H1 (cell line): ENCODE data around the gene SPATA33. TPM values are rescaled to one million over a fixed set of nuclear protein-coding genes. Genes with fewer than 3 reads are reported as not detected.

Experiments used
- CTCF ChIA-PET: fragments of 300-600 bp; sonication (Branson Sonifier 250); formaldehyde crosslinking; loops from one replicate; lab custom pipeline; 2021; ENCODE audit not compliant: partially characterized antibody; lab: Charles Lee
- POLR2A ChIA-PET: fragments of 300-600 bp; sonication (Branson Sonifier 250); formaldehyde crosslinking; loops from one replicate; lab custom pipeline; 2021; ENCODE audit warnings: inconsistent platforms; ENCODE audit not compliant: partially characterized antibody; lab: Charles Lee
- DNase-seq, 2 experiments: peaks; one replicate each; pipeline versions ENCODE4 v3.0.0 to v3.0.0-alpha.2; 2010 to 2022; ENCODE audit warnings: low spot score in 2 of 2, low read depth in 1 of 2, mixed read lengths in 1 of 2
- FAIRE-seq: peaks from 2 replicates; lab custom pipeline; 2011; peaks lifted over from hg19 to GRCh38; lab: Jason Lieb, UNC
- H2AFZ ChIP-seq: 2 replicates; pipeline ENCODE4 v1.8.1; 2012; ENCODE audit warnings: low read length, inconsistent platforms
- H2AK5ac ChIP-seq: 2 replicates; pipeline ENCODE4 v1.6.1; 2013; ENCODE audit warnings: low read depth, low read length
- H2BK120ac ChIP-seq: replicated peaks from 2 replicates; pipeline ENCODE3; 2013; ENCODE audit warnings: low read depth, low read length, inconsistent platforms
- H2BK12ac ChIP-seq: 2 replicates; pipeline ENCODE4 v1.6.1; 2013; ENCODE audit warnings: low read depth, low read length
- H2BK15ac ChIP-seq: 2 replicates; pipeline ENCODE4 v1.6.1; 2013; ENCODE audit warnings: low read length
- H2BK20ac ChIP-seq: 2 replicates; pipeline ENCODE4 v1.6.1; 2013; ENCODE audit warnings: low read length
- H2BK5ac ChIP-seq: 2 replicates; pipeline ENCODE4 v1.6.1; 2013; ENCODE audit warnings: low read depth, low read length
- H3K14ac ChIP-seq: 2 replicates; pipeline ENCODE4 v1.6.1; 2013; ENCODE audit warnings: inconsistent platforms; ENCODE audit not compliant: insufficient read length
- H3K18ac ChIP-seq: 2 replicates; pipeline ENCODE4 v1.6.1; 2013; ENCODE audit warnings: low read length; ENCODE audit errors: extremely low read depth
- H3K23ac ChIP-seq: 2 replicates; pipeline ENCODE4 v1.6.1; 2013; ENCODE audit warnings: inconsistent platforms; ENCODE audit not compliant: insufficient read length
- H3K23me2 ChIP-seq: 2 replicates; pipeline ENCODE4 v1.6.1; 2013; ENCODE audit warnings: low read depth, low read length
- H3K27ac ChIP-seq: 2 replicates; pipeline ENCODE4 v1.6.1; 2011; ENCODE audit warnings: low read depth, low read length, inconsistent platforms
- H3K27me3 ChIP-seq, 4 experiments: replicated peaks in 1 of 4; 1 replicate in 1 of 4; 2 replicates in 3 of 4; pipeline versions ENCODE4 v1.6.1 to v1.8.1; 2011 to 2013; ENCODE audit warnings: low read length in 3 of 4, mild to moderate bottlenecking in 3 of 4, inconsistent platforms in 2 of 4, mixed read lengths in 2 of 4, moderate library complexity in 1 of 4; ENCODE audit not compliant: control insufficient read depth in 3 of 4, insufficient read depth in 3 of 4; ENCODE audit errors: extremely low read depth in 1 of 4
- H3K36me3 ChIP-seq, 4 experiments: 2 replicates each; pipeline versions ENCODE4 v1.6.1 to v1.8.1; 2011 to 2013; ENCODE audit warnings: mild to moderate bottlenecking in 4 of 4, low read length in 3 of 4, moderate library complexity in 2 of 4, control low read depth in 1 of 4, inconsistent platforms in 1 of 4; ENCODE audit not compliant: insufficient read depth in 4 of 4, control insufficient read depth in 2 of 4
- H3K4ac ChIP-seq: replicated peaks from 2 replicates; pipeline ENCODE3; 2013; ENCODE audit warnings: low read length, low read depth, mixed read lengths, inconsistent platforms; ENCODE audit not compliant: insufficient read length
- H3K4me1 ChIP-seq, 4 experiments: replicated peaks in 1 of 4; 1 replicate in 1 of 4; 2 replicates in 3 of 4; pipeline versions ENCODE4 v1.6.1 to v1.8.1; 2011 to 2013; ENCODE audit warnings: low read length in 3 of 4, inconsistent platforms in 2 of 4, mixed read lengths in 1 of 4; ENCODE audit not compliant: insufficient read depth in 4 of 4, control insufficient read depth in 3 of 4
- H3K4me2 ChIP-seq, 2 experiments: 2 replicates each; pipeline versions ENCODE4 v1.6.1 to v1.8.1; 2011 to 2013; ENCODE audit warnings: low read depth in 2 of 2, low read length in 2 of 2, control low read depth in 1 of 2, inconsistent platforms in 1 of 2, mild to moderate bottlenecking in 1 of 2; ENCODE audit not compliant: insufficient read depth in 1 of 2
- H3K4me3 ChIP-seq, 4 experiments: fragments of 200-600, 300-600 bp in 1 of 4; sonication (generic), shearing (Covaris generic), sonication (Bioruptor Twin) in 1 of 4; 2 replicates each; pipeline versions ENCODE4 v1.5.1 to v1.8.1; 2011 to 2016; ENCODE audit warnings: low read length in 4 of 4, low read depth in 3 of 4, control low read depth in 2 of 4, inconsistent platforms in 2 of 4, mild to moderate bottlenecking in 2 of 4, mixed read lengths in 1 of 4, moderate library complexity in 1 of 4; ENCODE audit not compliant: insufficient read depth in 2 of 4; ENCODE audit errors: extremely low read depth in 1 of 4
- H3K56ac ChIP-seq: replicated peaks from 2 replicates; pipeline ENCODE3; 2013; ENCODE audit warnings: low read depth, mild to moderate bottlenecking, mixed read lengths, low read length, inconsistent platforms; ENCODE audit not compliant: insufficient read length
- H3K79me1 ChIP-seq: 2 replicates; pipeline ENCODE4 v1.6.1; 2013; ENCODE audit warnings: low read depth, low read length, control low read depth
- H3K79me2 ChIP-seq, 2 experiments: 2 replicates each; pipeline versions ENCODE4 v1.6.1 to v1.8.1; 2012 to 2013; ENCODE audit warnings: low read length in 2 of 2, mild to moderate bottlenecking in 2 of 2, inconsistent platforms in 1 of 2; ENCODE audit not compliant: insufficient read depth in 2 of 2, control insufficient read depth in 1 of 2
- H3K9ac ChIP-seq, 4 experiments: replicated peaks in 1 of 4; 1 replicate in 1 of 4; 2 replicates in 3 of 4; pipeline versions ENCODE4 v1.6.1 to v1.8.1; 2011 to 2013; ENCODE audit warnings: low read depth in 3 of 4, low read length in 3 of 4, control low read depth in 2 of 4, mild to moderate bottlenecking in 2 of 4, moderate library complexity in 2 of 4, inconsistent platforms in 1 of 4; ENCODE audit errors: extremely low read depth in 1 of 4
- H3K9me3 ChIP-seq, 2 experiments: 2 replicates each; pipeline versions ENCODE4 v1.6.1 to v1.8.1; 2012 to 2013; ENCODE audit warnings: mild to moderate bottlenecking in 2 of 2, moderate library complexity in 2 of 2, control low read depth in 1 of 2, inconsistent platforms in 1 of 2, low read depth in 1 of 2, low read length in 1 of 2, mixed read lengths in 1 of 2; ENCODE audit not compliant: insufficient read depth in 2 of 2
- H4K20me1 ChIP-seq, 2 experiments: replicated peaks in 1 of 2; 2 replicates each; pipeline versions ENCODE3 to v1.8.1; 2011 to 2013; ENCODE audit warnings: inconsistent platforms in 2 of 2, low read length in 2 of 2, mild to moderate bottlenecking in 1 of 2; ENCODE audit not compliant: insufficient read depth in 2 of 2, control insufficient read depth in 1 of 2
- H4K5ac ChIP-seq: 2 replicates; pipeline ENCODE4 v1.6.1; 2013; ENCODE audit warnings: low read length, low read depth, mixed read lengths, inconsistent platforms; ENCODE audit not compliant: insufficient read length
- H4K8ac ChIP-seq: 2 replicates; pipeline ENCODE4 v1.8.0; 2013; ENCODE audit warnings: mild to moderate bottlenecking, moderate library complexity, low read length, inconsistent platforms; ENCODE audit not compliant: insufficient read depth; ENCODE audit errors: extremely low read depth
- H4K91ac ChIP-seq: replicated peaks from 2 replicates; pipeline ENCODE3; 2013; ENCODE audit warnings: low read length, mixed read lengths, inconsistent platforms; ENCODE audit not compliant: insufficient read length
- CEBPB ChIP-seq: IDR thresholded peaks from 2 replicates; pipeline ENCODE4 v1.6.1; 2012; ENCODE audit warnings: low read depth, low read length
- JUN ChIP-seq: IDR thresholded peaks from 2 replicates; pipeline ENCODE4 v1.6.1; 2011; ENCODE audit warnings: low read depth, mild to moderate bottlenecking, improper control_type of control experiment, low read length
- KDM1A ChIP-seq: fragments of 200-600, 300-600 bp; sonication (generic); IDR thresholded peaks from 2 replicates; pipeline ENCODE4 v1.7.1; 2016; ENCODE audit warnings: mild to moderate bottlenecking, low read length, borderline replicate concordance
- KDM4A ChIP-seq: IDR thresholded peaks from one replicate; pipeline ENCODE4 v1.7.1; 2012; ENCODE audit warnings: low read depth, mild to moderate bottlenecking, moderate library complexity, low read length, inconsistent platforms; ENCODE audit not compliant: severe bottlenecking
- NRF1 ChIP-seq: IDR thresholded peaks from 2 replicates; pipeline ENCODE4 v1.6.1; 2011; ENCODE audit warnings: mild to moderate bottlenecking, low read depth, low read length, improper control_type of control experiment
- PHF8 ChIP-seq: fragments of 200-600 bp; sonication (generic); conservative IDR thresholded peaks from 2 replicates; pipeline ENCODE4 v1.7.1; 2012; ENCODE audit warnings: low read depth, mild to moderate bottlenecking, inconsistent platforms, low read length, moderate library complexity
- POLR2A ChIP-seq, 2 experiments: IDR thresholded peaks; 1 replicate in 1 of 2; 2 replicates in 1 of 2; pipeline ENCODE4 v1.6.1; 2011; ENCODE audit warnings: low read depth in 2 of 2, low read length in 2 of 2, mild to moderate bottlenecking in 2 of 2; ENCODE audit errors: control extremely low read depth in 1 of 2
- RAD21 ChIP-seq, 2 experiments: IDR thresholded peaks in 1 of 2; conservative IDR thresholded peaks in 1 of 2; 2 replicates each; pipeline ENCODE4 v1.6.1; 2011; ENCODE audit warnings: low read depth in 2 of 2, low read length in 2 of 2, improper control_type of control experiment in 1 of 2, inconsistent platforms in 1 of 2, mild to moderate bottlenecking in 1 of 2, moderate library complexity in 1 of 2
- TAF1 ChIP-seq: IDR thresholded peaks from 2 replicates; pipeline ENCODE4 v1.6.1; 2011; ENCODE audit warnings: mild to moderate bottlenecking, low read depth, low read length
- TAF7 ChIP-seq: optimal IDR thresholded peaks from 2 replicates; pipeline ENCODE3; 2011; ENCODE audit warnings: low read depth, mild to moderate bottlenecking, inconsistent platforms, low read length, moderate library complexity, borderline replicate concordance
- TBP ChIP-seq: IDR thresholded peaks from 2 replicates; pipeline ENCODE4 v1.6.1; 2011; ENCODE audit warnings: low read depth, low read length, improper control_type of control experiment
- TCF12 ChIP-seq: IDR thresholded peaks from 2 replicates; pipeline ENCODE4 v1.6.1; 2011; ENCODE audit warnings: low read depth, mild to moderate bottlenecking, low read length
- WGBS, 2 experiments: shearing (Covaris generic) in 1 of 2; methylation state at CpG; one replicate each; pipeline versions ENCODE4 v1.1.6 to v1.1.7; 2013 to 2015; ENCODE audit warnings: low lambda C conversion rate in 2 of 2, mixed read lengths in 2 of 2, inconsistent platforms in 1 of 2, low coverage in 1 of 2, missing lambda C conversion rate in 1 of 2; ENCODE audit not compliant: insufficient replicate concordance in 2 of 2, insufficient coverage in 1 of 2, insufficient read length in 1 of 2; ENCODE audit errors: extremely low coverage in 1 of 2, missing lambda C conversion rate in 1 of 2; 5-methylcytosine and 5-hydroxymethylcytosine counted together
- polyA plus RNA-seq, 7 experiments: library from polyadenylated mRNA; depleted of rRNA in 3 of 7; stranded (reverse) in 5 of 7; unstranded in 2 of 7; fragments of >200 nt in 5 of 7; fragments of 200-250 nt in 2 of 7; gene quantifications; 1 replicate in 5 of 7; 2 replicates in 1 of 7; 4 replicates in 1 of 7; pipeline versions ENCODE4 v1.2.1 to v1.2.3, GENCODE V29; 2011 to 2013; ENCODE audit warnings: missing spikeins in 2 of 7, mixed read lengths in 2 of 7
- total RNA-seq: library from RNA; stranded (reverse); fragmentation: NEBNext Ultra II Directional; extraction: Animal tissue kit (Norgen Biotek cat#: 25700); gene quantifications from 2 replicates; pipeline ENCODE4 v1.2.1, GENCODE V29; 2021

The SPATA33 gene
- total and polyA plus RNA-seq, 2 of the 8 experiments (the other 6 are each of a cell fraction or from before 2014, with no cell fraction given), result 5.4 to 16.9 TPM

DNA sequence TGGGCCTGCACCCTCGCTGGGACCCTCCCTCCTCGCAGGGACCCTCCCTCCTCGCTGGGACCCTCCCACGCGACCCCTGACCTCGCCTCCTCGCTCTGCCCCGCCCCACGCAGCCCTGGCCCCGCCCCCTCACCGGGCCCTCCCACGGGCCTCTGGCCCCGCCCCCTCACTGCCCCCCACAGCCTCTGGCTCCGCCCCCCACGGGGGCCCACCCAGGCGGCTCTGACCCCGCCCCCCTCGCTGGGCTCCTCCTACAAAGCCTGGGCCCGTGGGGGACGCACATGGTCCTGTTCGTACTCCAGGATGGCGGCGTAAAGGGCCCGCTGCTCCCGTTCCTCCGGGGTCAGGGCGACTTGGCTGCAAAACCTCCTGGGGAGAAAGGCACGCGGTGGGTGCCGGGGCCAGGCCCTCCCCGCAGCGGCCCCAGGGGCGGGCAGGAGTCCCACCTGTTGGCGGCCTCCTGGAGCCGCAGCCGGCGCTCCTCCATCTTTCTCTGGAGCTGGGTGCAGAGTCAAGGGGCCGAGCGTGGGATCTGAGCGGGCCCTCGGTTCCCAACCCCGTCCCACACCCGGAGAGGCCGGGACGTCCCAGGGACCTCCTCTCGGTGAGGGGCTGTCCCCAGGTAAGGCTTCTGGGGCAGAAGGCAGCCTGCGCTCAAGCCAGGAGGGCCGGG is 54.1 kb downstream of the SPATA33 start:
- no peak overlapping the region for H2AK5ac ChIP-seq
- peaks cover 0 to 5% (median 0%) of the 10 kb centered on the region in 4 experiments; a peak in 4 of 7 replicates for H3K27me3 ChIP-seq
- peaks cover 0 to 7% (median 4%) of the 10 kb centered on the region in 4 experiments; a peak in 2 of 8 replicates for H3K36me3 ChIP-seq
- no peak overlapping the region for H2AFZ ChIP-seq
- peaks cover 0 to 14% (median 11%) of the 10 kb centered on the region in 4 experiments; a peak in 6 of 7 replicates for H3K4me1 ChIP-seq
- H4K91ac ChIP-seq, result no peak overlapping the region
- peaks cover 4 to 7% of the 10 kb centered on the region in 2 experiments for H4K20me1 ChIP-seq
- CTCF ChIA-PET, result interaction anchor here (6.2 kb wide), 1 partner anchor 11 kb away, joined by 36 read pairs; the partner anchor contains the start of gene SPATA2L
- H3K9ac ChIP-seq, result peak overlapping the region; percentile 8 to 83 (median 68)
- H2BK15ac ChIP-seq, result no peak overlapping the region
- no peak overlapping the region for H2BK120ac ChIP-seq
- peak in 1 of 2 experiments; percentile 91 for DNase-seq
- H3K23me2 ChIP-seq, result peaks cover 3% of the 10 kb centered on the region; the same call in 1 of the 2 replicates
- peak overlapping the region; percentile 58 to 72 for H3K4me2 ChIP-seq
- H2BK20ac ChIP-seq, result no peak overlapping the region
- H3K4me3 ChIP-seq, result peak overlapping the region; percentile 73 to 91 (median 78)
- H3K27ac ChIP-seq, result no peak overlapping the region
- H2BK5ac ChIP-seq, result peak overlapping the region; percentile 44; the same call in 1 of the 2 replicates
- peak overlapping the region; percentile 43 for H4K5ac ChIP-seq
- H3K79me1 ChIP-seq, result 0 out of 2 replicates have a peak, but pooled peaks cover 2% of the 10 kb centered on the region
- H3K79me2 ChIP-seq, result no peaks in the 10 kb centered on the region
- 0% methylated on average over 20 of the region's 48 CpGs; no CpG with 5 or more reads in 1 of the 2 experiments for WGBS, 2 experiments
- H3K14ac ChIP-seq, result no peak overlapping the region
- POLR2A ChIA-PET, result interaction anchor here (0.6 to 16.7 kb wide), 11 partner anchors 5 to 214 kb away, joined by 3 to 193 read pairs (median 4); partner anchors contain the start of genes CDK10, SPATA2L and VPS9D1
- H4K8ac ChIP-seq, result peak overlapping the region; percentile 97; the same call in 1 of the 2 replicates
- no peak overlapping the region for H2BK12ac ChIP-seq
- H3K9me3 ChIP-seq, result no peaks in the 10 kb centered on the region
- peak overlapping the region; percentile 83 for H3K18ac ChIP-seq
- no peak for FAIRE-seq
- no peak overlapping the region for H3K4ac ChIP-seq
- H3K56ac ChIP-seq, result no peak overlapping the region
- no peak overlapping the region for H3K23ac ChIP-seq
- TF ChIP-seq TCF12, result no peak
- peak in 1 of 2 experiments; percentile 79; a peak in 2 of 3 replicates for TF ChIP-seq POLR2A (IDR thresholded peaks at IDR 0.05; ENCODE audit: control extremely low read depth in 1 of 2, low read depth in 2 of 2, low read length in 2 of 2)
- TF ChIP-seq TBP, result peak; percentile 81
- TF ChIP-seq NRF1, result no peak
- TF ChIP-seq PHF8, result peak; percentile 77
- TF ChIP-seq KDM1A, result no peak
- no peak for TF ChIP-seq RAD21 (IDR thresholded peaks at IDR 0.05 in 1 of 2, conservative IDR thresholded peaks at IDR 0.05 in 1 of 2; ENCODE audit: low read depth in 2 of 2, low read length in 2 of 2)
- TF ChIP-seq TAF7, result peak; percentile 54
- peak; percentile 78 for TF ChIP-seq TAF1
- TF ChIP-seq KDM4A, result peak; percentile 92
- TF ChIP-seq CEBPB, result no peak
- TF ChIP-seq JUN, result no peak
